Neural progenitor cell (in vitro differentiated cells): ENCODE results near the gene APBB2.

Experiments
- EZH2 ChIP-seq: fragments of 200-600 bp; sonication (generic); IDR thresholded peaks from 2 replicates; pipeline ENCODE4 v1.6.1; 2017; ENCODE audit warnings: antibody characterized with exemption, mild to moderate bottlenecking, moderate library complexity
- TF ChIP-seq, protein P1 (sequence below): fragments of 200-600 bp; sonication (generic); IDR thresholded peaks from 2 replicates; pipeline ENCODE4 v1.5.1; 2017; ENCODE audit warnings: antibody characterized with exemption, mild to moderate bottlenecking

DNA sequence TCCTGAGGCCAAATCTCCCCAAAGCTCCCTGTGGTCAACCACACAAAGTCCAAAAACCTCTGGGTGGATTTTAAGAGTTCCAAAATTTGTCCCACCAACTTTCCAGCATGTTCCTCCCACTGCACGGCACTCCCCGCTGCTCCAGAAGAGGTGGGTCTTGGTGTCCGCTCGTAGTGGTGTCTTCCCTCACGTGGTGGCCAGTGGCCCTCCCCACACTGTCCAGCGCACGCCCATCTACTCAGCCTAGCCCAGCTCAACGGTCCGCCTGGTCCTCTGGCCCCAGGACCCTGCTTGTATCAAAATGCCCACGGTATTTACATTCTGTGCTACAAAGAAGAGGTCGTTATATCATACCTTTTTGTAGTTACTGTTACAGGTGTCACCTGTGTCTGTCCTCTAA, 381.1 kb downstream of the APBB2 start:
- TF ChIP-seq, protein P1, sequence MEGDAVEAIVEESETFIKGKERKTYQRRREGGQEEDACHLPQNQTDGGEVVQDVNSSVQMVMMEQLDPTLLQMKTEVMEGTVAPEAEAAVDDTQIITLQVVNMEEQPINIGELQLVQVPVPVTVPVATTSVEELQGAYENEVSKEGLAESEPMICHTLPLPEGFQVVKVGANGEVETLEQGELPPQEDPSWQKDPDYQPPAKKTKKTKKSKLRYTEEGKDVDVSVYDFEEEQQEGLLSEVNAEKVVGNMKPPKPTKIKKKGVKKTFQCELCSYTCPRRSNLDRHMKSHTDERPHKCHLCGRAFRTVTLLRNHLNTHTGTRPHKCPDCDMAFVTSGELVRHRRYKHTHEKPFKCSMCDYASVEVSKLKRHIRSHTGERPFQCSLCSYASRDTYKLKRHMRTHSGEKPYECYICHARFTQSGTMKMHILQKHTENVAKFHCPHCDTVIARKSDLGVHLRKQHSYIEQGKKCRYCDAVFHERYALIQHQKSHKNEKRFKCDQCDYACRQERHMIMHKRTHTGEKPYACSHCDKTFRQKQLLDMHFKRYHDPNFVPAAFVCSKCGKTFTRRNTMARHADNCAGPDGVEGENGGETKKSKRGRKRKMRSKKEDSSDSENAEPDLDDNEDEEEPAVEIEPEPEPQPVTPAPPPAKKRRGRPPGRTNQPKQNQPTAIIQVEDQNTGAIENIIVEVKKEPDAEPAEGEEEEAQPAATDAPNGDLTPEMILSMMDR, result no peak
- no peak for TF ChIP-seq EZH2
